ENCODE measurements around the gene RELN. TPM values are rescaled to one million over a fixed set of nuclear protein-coding genes. Genes with fewer than 3 reads are reported as not detected.

Gene RELN
- total RNA-seq, 2 experiments from 2014 or later, result not detected

GRCh38 chr7:103888603-103889153 lies 100.8 kb downstream of the RELN start:
- Mint-ChIP-seq H3K27ac (no peak overlapping the region), H3K4me1 (no peaks in the 10 kb centered on the region), H3K4me3 (no peak overlapping the region), H3K9me3 (no peaks in the 10 kb centered on the region), H3K36me3 (no peaks in the 10 kb centered on the region), H3K27me3 (no peaks in the 10 kb centered on the region)
- POLR2A ChIA-PET, result no interaction called here
- ATAC-seq (ENCODE audit: low read depth) (no peak), DNase-seq (no peak)

DNA sequence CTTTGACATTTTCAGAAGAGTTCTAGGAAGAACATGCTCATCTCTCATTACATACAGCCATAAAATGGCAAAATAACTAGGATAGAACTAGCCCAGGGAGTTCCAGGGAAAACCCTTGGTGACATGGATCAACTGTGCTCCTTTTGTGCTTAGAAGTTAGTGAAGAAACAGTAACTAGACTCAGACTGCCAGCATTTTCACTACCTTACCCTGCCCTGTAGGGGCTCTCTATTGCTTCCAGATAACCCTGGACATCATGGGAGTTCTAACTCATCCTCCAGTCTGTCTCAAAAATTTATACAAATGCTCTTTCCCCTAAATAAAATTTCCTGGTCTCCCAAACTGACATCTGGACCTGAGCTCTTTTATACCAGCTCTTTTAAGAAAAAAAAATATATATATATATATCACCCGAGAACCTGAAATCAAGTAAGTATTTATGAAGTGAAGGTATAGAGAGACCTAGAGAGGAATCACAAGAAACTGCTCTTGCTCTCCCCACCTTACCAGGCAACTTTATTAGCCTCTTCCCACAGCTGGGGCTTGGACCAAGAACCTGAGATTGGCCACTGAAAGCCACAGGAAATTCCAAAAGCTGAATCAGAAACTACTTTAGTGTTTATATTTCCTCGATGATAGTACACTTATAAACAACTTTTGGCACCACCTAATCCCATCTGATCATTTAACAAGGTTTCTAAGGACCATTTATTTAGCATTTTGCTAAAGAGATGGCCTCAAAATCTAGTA lies 101.4 kb downstream of the RELN start:
- H3K4me1 Mint-ChIP-seq, result no peaks in the 10 kb centered on the region
- no peak for ATAC-seq (ENCODE audit: low read depth)
- no peak for DNase-seq
- no peak overlapping the region for H3K4me3 Mint-ChIP-seq
- POLR2A ChIA-PET, result no interaction called here
- no peaks in the 10 kb centered on the region for H3K36me3 Mint-ChIP-seq
- no peaks in the 10 kb centered on the region for H3K9me3 Mint-ChIP-seq
- no peak overlapping the region for H3K27ac Mint-ChIP-seq
- no peaks in the 10 kb centered on the region for H3K27me3 Mint-ChIP-seq

- Mint-ChIP-seq H3K27ac (no peak overlapping the region), H3K4me1 (no peaks in the 10 kb centered on the region), H3K9me3 (no peaks in the 10 kb centered on the region), H3K36me3 (no peaks in the 10 kb centered on the region), H3K4me3 (no peak overlapping the region), H3K27me3 (no peaks in the 10 kb centered on the region)
- DNase-seq (no peak), ATAC-seq (ENCODE audit: low read depth) (no peak)
- POLR2A ChIA-PET, result no interaction called here
Measured at GRCh38 chr7:103887050-103887449, 102.4 kb downstream of the RELN start.

- Mint-ChIP-seq H3K36me3 (no peaks in the 10 kb centered on the region), H3K9me3 (peaks cover 1% of the 10 kb centered on the region), H3K4me1 (no peaks in the 10 kb centered on the region), H3K27me3 (no peaks in the 10 kb centered on the region), H3K27ac (no peak overlapping the region), H3K4me3 (no peak overlapping the region)
- no peak for DNase-seq
- POLR2A ChIA-PET, result no interaction called here
- ATAC-seq (ENCODE audit: low read depth), result no peak
Measured at GRCh38 chr7:103879928-103880600, 109.4 kb downstream of the RELN start.

DNA sequence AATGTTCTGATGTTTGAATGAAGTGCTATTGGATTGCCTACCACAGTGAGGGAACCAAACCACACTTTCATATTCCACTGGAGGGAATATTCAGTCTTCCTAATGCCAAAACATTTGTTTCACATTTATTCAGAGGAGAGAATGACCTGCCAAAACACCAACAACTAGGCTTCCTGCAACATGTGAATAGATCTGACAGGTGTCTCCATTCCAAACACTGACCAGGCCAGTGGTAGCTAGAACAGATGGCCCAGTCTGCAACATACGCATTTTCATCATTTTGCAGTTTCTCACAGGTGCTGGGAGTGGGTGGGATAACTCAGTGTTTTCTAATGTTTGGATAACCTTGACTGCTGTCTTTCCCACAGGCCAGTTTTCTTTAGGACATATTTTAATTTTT lies 110.0 kb downstream of the RELN start:
- no peak for ATAC-seq (ENCODE audit: low read depth)
- H3K4me3 Mint-ChIP-seq, result no peak overlapping the region
- peaks cover 1% of the 10 kb centered on the region for H3K9me3 Mint-ChIP-seq
- DNase-seq, result no peak
- H3K27ac Mint-ChIP-seq, result no peak overlapping the region
- no peaks in the 10 kb centered on the region for H3K4me1 Mint-ChIP-seq
- no peaks in the 10 kb centered on the region for H3K36me3 Mint-ChIP-seq
- POLR2A ChIA-PET, result no interaction called here
- H3K27me3 Mint-ChIP-seq, result no peaks in the 10 kb centered on the region

- Mint-ChIP-seq H3K36me3 (no peaks in the 10 kb centered on the region), H3K9me3 (peaks cover 1% of the 10 kb centered on the region), H3K4me3 (no peak overlapping the region), H3K4me1 (no peaks in the 10 kb centered on the region), H3K27ac (no peak overlapping the region), H3K27me3 (no peaks in the 10 kb centered on the region)
- no peak for ATAC-seq (ENCODE audit: low read depth)
- POLR2A ChIA-PET, result no interaction called here
- no peak for DNase-seq
Measured at GRCh38 chr7:103877565-103877964, 111.9 kb downstream of the RELN start.

- ATAC-seq (ENCODE audit: low read depth) (no peak), DNase-seq (no peak)
- POLR2A ChIA-PET, result no interaction called here
- no peaks in the 10 kb centered on the region for H3K27me3 Mint-ChIP-seq
- peaks cover 1% of the 10 kb centered on the region for H3K9me3 Mint-ChIP-seq
- H3K4me3 Mint-ChIP-seq, result no peak overlapping the region
- no peak overlapping the region for H3K27ac Mint-ChIP-seq
- no peaks in the 10 kb centered on the region for H3K4me1 Mint-ChIP-seq
- no peaks in the 10 kb centered on the region for H3K36me3 Mint-ChIP-seq
Measured at GRCh38 chr7:103875718-103876117, 113.7 kb downstream of the RELN start.

DNA sequence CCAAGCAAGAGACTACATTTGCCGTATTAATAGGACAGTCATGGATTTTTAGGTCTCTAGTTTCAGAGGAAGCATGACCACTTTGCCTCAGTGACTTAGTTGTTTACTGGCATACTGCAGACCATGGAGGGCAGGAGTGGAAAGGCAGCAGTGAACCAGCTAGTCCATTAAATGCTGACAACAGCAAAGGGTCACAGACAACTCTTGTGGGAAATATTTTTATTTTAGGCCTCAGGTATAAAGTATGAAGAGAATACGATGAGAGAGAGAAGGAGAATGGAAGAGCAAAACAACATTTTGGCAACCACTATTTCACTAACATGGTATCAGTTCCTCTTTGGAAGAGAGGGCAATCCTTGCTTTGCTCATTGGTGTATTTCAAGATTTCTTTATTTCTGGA lies 118.0 kb downstream of the RELN start:
- Mint-ChIP-seq H3K9me3 (no peaks in the 10 kb centered on the region), H3K36me3 (no peaks in the 10 kb centered on the region)

DNA sequence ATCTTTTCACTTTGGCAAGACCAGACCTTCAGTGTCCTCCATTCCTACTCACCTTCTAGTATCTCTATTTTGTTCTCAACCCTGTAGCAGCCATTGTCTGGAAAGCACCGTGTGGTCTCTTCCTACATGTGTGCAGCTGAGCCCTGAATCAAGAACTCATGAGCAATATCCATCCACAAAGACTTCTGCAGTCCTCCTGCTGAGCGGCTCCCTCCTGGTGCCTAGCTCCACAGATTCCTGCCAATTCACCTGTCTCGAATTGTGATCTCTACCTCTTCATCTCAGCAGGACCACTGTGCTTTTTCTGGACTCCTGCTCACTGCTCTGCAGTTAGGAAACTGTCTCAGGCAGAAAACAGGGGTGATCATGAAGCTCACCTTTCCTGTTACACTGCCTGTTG lies 118.8 kb downstream of the RELN start:
- no peaks in the 10 kb centered on the region for H3K4me1 Mint-ChIP-seq
- no peaks in the 10 kb centered on the region for H3K9me3 Mint-ChIP-seq
- H3K36me3 Mint-ChIP-seq, result no peaks in the 10 kb centered on the region
- DNase-seq, result no peak
- ATAC-seq (ENCODE audit: low read depth), result no peak
- no peak overlapping the region for H3K27ac Mint-ChIP-seq
- H3K4me3 Mint-ChIP-seq, result no peak overlapping the region
- H3K27me3 Mint-ChIP-seq, result no peaks in the 10 kb centered on the region
- POLR2A ChIA-PET, result no interaction called here

More for the DNA sequence above, 118.0 kb downstream of the RELN start:
- DNase-seq, result no peak
- ATAC-seq (ENCODE audit: low read depth), result no peak
- no peak overlapping the region for H3K27ac Mint-ChIP-seq
- no peaks in the 10 kb centered on the region for H3K27me3 Mint-ChIP-seq
- no peaks in the 10 kb centered on the region for H3K4me1 Mint-ChIP-seq
- H3K4me3 Mint-ChIP-seq, result no peak overlapping the region
- POLR2A ChIA-PET, result no interaction called here

DNA sequence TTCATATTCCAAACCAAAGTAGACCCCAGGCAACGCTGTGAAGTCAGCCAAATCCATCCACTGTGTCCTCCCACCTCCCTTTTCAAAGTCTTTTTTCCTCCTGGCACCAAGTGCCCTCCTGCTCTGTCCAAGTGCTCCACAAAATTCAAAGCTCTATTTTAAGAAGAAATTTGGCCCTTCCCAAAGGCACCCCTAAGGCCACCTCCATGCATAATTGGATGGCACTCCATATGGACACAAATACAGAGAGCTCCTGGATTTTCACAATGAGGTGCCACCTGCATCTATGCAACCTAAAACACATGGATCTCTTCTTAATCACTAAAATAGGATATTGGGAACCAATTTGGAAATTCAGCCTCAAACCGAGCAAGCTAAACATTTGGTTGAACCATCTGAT lies 121.6 kb downstream of the RELN start:
- no peak for ATAC-seq (ENCODE audit: low read depth)
- Mint-ChIP-seq H3K36me3 (no peaks in the 10 kb centered on the region), H3K27ac (no peak overlapping the region), H3K9me3 (no peaks in the 10 kb centered on the region), H3K4me3 (no peak overlapping the region), H3K27me3 (no peaks in the 10 kb centered on the region), H3K4me1 (no peaks in the 10 kb centered on the region)
- POLR2A ChIA-PET, result no interaction called here
- DNase-seq, result no peak

GRCh38 chr7:103866919-103867318 lies 122.5 kb downstream of the RELN start:
- no peak overlapping the region for H3K27ac Mint-ChIP-seq
- DNase-seq (no peak), ATAC-seq (ENCODE audit: low read depth) (no peak)
- H3K27me3 Mint-ChIP-seq, result no peaks in the 10 kb centered on the region
- H3K36me3 Mint-ChIP-seq, result no peaks in the 10 kb centered on the region
- no peak overlapping the region for H3K4me3 Mint-ChIP-seq
- H3K9me3 Mint-ChIP-seq, result no peaks in the 10 kb centered on the region
- POLR2A ChIA-PET, result no interaction called here
- H3K4me1 Mint-ChIP-seq, result no peaks in the 10 kb centered on the region

- H3K27ac Mint-ChIP-seq, result no peak overlapping the region
- H3K27me3 Mint-ChIP-seq, result no peaks in the 10 kb centered on the region
- no peak for ATAC-seq (ENCODE audit: low read depth)
- H3K9me3 Mint-ChIP-seq, result no peaks in the 10 kb centered on the region
- no peaks in the 10 kb centered on the region for H3K4me1 Mint-ChIP-seq
- no peak for DNase-seq
- H3K4me3 Mint-ChIP-seq, result no peak overlapping the region
- POLR2A ChIA-PET, result no interaction called here
- no peaks in the 10 kb centered on the region for H3K36me3 Mint-ChIP-seq
Measured at GRCh38 chr7:103865442-103865841, 124.0 kb downstream of the RELN start.

DNA sequence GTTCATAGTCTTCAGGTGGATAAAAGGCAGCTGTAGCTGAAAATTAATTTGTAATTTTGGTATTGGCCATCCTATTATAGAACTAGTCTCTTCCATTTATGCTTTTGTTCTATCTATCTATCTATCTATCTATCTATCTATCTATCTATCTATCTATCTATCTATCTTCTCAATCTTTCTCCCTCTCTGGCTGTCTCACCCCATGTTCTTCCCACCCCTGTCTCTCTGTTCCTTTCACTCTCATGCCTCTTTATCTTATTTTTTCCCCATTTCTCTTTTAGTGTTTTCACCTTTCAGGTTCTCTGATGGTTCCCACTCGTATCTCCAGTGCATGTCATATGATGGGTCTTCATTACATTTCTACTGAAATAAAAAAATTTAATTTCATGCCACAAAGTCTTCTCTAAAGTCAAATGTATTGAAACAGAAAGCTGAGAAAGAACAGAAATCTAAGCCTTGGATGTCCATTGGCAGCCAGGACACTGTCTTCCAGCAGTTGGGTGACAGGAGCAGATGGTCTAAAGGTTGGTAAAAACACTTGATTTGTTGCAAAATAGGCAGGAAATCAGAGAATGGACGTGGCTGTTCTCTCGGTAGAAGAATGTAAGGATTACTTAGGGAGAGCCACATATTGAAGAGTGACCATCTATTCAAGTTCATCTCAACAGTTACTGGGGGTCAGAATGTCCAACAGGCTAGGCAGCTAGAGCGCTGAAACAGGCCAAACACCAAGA lies 127.0 kb downstream of the RELN start:
- POLR2A ChIA-PET, result no interaction called here
- no peak overlapping the region for H3K4me3 Mint-ChIP-seq
- DNase-seq, result no peak
- no peak for ATAC-seq (ENCODE audit: low read depth)
- H3K9me3 Mint-ChIP-seq, result no peaks in the 10 kb centered on the region
- no peak overlapping the region for H3K27ac Mint-ChIP-seq
- no peaks in the 10 kb centered on the region for H3K4me1 Mint-ChIP-seq
- no peaks in the 10 kb centered on the region for H3K36me3 Mint-ChIP-seq
- H3K27me3 Mint-ChIP-seq, result peaks cover 3% of the 10 kb centered on the region

- Mint-ChIP-seq H3K4me1 (no peaks in the 10 kb centered on the region), H3K36me3 (no peaks in the 10 kb centered on the region), H3K27ac (no peak overlapping the region), H3K4me3 (no peak overlapping the region), H3K27me3 (peaks cover 3% of the 10 kb centered on the region), H3K9me3 (no peaks in the 10 kb centered on the region)
- POLR2A ChIA-PET, result no interaction called here
- no peak for DNase-seq
- no peak for ATAC-seq (ENCODE audit: low read depth)
Measured at GRCh38 chr7:103859709-103860108, 129.7 kb downstream of the RELN start.

Data from activated naive CD8-positive, alpha-beta T cell treated with anti-CD3 and anti-CD28 coated beads, Interleukin-2, amount 10 ng/mL, durations not matched to agents 7 days and 5 days (primary cell).